Measurements from ENCODE around the gene DBH. TPM values are rescaled to one million over a fixed set of nuclear protein-coding genes. Genes with fewer than 3 reads are reported as not detected.

DBH gene
- total and polyA plus RNA-seq, 2 donors (not counting 1 experiment from before 2014, with no cell fraction given) = not detected

- Histone ChIP-seq H3K27me3 (replicated peaks in 1 of 4; ENCODE audit: control extremely low read depth in 1 of 4, control insufficient read depth in 3 of 4, insufficient read depth in 4 of 4, low read length in 3 of 4) (peaks cover 0 to 8% (median 0%) of the 10 kb centered on the region in 4 experiments), H4K20me1 (ENCODE audit: control insufficient read depth, insufficient read depth, low read length, poor library complexity, severe bottlenecking) (no peaks in the 10 kb centered on the region), H3K36me3 (replicated peaks in 1 of 2; ENCODE audit: control extremely low read depth in 1 of 2, control insufficient read depth in 1 of 2, extremely low read depth in 1 of 2, insufficient read depth in 2 of 2, low read length in 1 of 2) (no peaks in the 10 kb centered on the region), H3K4me1 (ENCODE audit: control insufficient read depth in 2 of 2, insufficient read depth in 2 of 2, low read length in 2 of 2) (no peaks in the 10 kb centered on the region), H3K4me2 (replicated peaks; ENCODE audit: low read depth, low read length, poor library complexity, severe bottlenecking) (no peak overlapping the region), H3K79me2 (ENCODE audit: control insufficient read depth, insufficient read depth, low read length) (no peaks in the 10 kb centered on the region), H3K9ac (ENCODE audit: low read length) (no peak overlapping the region), H3K27ac (ENCODE audit: low read length in 2 of 2) (no peak overlapping the region), H3K9me3 (ENCODE audit: control extremely low read depth in 1 of 3, control insufficient read depth in 2 of 3, insufficient read depth in 1 of 3, low read length in 2 of 3) (no peaks in the 10 kb centered on the region), H2AFZ (ENCODE audit: insufficient read depth, low read depth, low read length, poor library complexity, severe bottlenecking) (no peak overlapping the region), H3K4me3 (ENCODE audit: control extremely low read depth in 1 of 5, extremely low read depth in 1 of 5, insufficient read depth in 1 of 5, low read depth in 2 of 5, low read length in 4 of 5) (no peak overlapping the region)
- no peak for TF ChIP-seq CTCF (IDR thresholded peaks at IDR 0.05)
- TF ChIP-seq EZH2 (IDR thresholded peaks at IDR 0.05; ENCODE audit: borderline replicate concordance, insufficient read depth, low read depth, low read length, poor library complexity, severe bottlenecking) = no peak
- H3K4me3 Mint-ChIP-seq = no peak overlapping the region
- ChIA-PET CTCF (no interaction called here), POLR2A (no interaction called here)
- no peaks in the 10 kb centered on the region for H3K4me1 Mint-ChIP-seq
- DNase-seq (no peak), ATAC-seq (ENCODE audit: low read depth) (no peak)
- 75% methylated on average over 20 of the region's 27 CpGs for WGBS (ENCODE audit: insufficient coverage)
- intact Hi-C loops (cut with micrococcal nuclease) = no loop called here
- H3K27me3 Mint-ChIP-seq = peaks cover 18% of the 10 kb centered on the region
- H3K9me3 Mint-ChIP-seq (ENCODE audit: insufficient read depth) = no peaks in the 10 kb centered on the region
- H3K27ac Mint-ChIP-seq = no peak overlapping the region
Observed at GRCh38 chr9:133632806-133633680, 3.1 kb upstream of the DBH start.

GRCh38 chr9:133633681-133634080, 2.5 kb upstream of the DBH start:
- Histone ChIP-seq H2AFZ (ENCODE audit: insufficient read depth, low read depth, low read length, poor library complexity, severe bottlenecking) (no peak overlapping the region), H3K36me3 (replicated peaks in 1 of 2; ENCODE audit: control extremely low read depth in 1 of 2, control insufficient read depth in 1 of 2, extremely low read depth in 1 of 2, insufficient read depth in 2 of 2, low read length in 1 of 2) (no peaks in the 10 kb centered on the region), H3K79me2 (ENCODE audit: control insufficient read depth, insufficient read depth, low read length) (no peaks in the 10 kb centered on the region), H3K4me1 (ENCODE audit: control insufficient read depth in 2 of 2, insufficient read depth in 2 of 2, low read length in 2 of 2) (no peaks in the 10 kb centered on the region), H3K27me3 (replicated peaks in 1 of 4; ENCODE audit: control extremely low read depth in 1 of 4, control insufficient read depth in 3 of 4, insufficient read depth in 4 of 4, low read length in 3 of 4) (peaks cover 0 to 8% (median 0%) of the 10 kb centered on the region in 4 experiments), H4K20me1 (ENCODE audit: control insufficient read depth, insufficient read depth, low read length, poor library complexity, severe bottlenecking) (no peaks in the 10 kb centered on the region), H3K4me3 (ENCODE audit: control extremely low read depth in 1 of 5, extremely low read depth in 1 of 5, insufficient read depth in 1 of 5, low read depth in 2 of 5, low read length in 4 of 5) (no peak overlapping the region), H3K27ac (ENCODE audit: low read length in 2 of 2) (no peak overlapping the region), H3K4me2 (replicated peaks; ENCODE audit: low read depth, low read length, poor library complexity, severe bottlenecking) (no peak overlapping the region), H3K9me3 (ENCODE audit: control extremely low read depth in 1 of 3, control insufficient read depth in 2 of 3, insufficient read depth in 1 of 3, low read length in 2 of 3) (no peaks in the 10 kb centered on the region), H3K9ac (ENCODE audit: low read length) (no peak overlapping the region)
- ATAC-seq (ENCODE audit: low read depth) (no peak), DNase-seq (no peak)
- 59% methylated on average over 7 of the region's 8 CpGs for WGBS (ENCODE audit: insufficient coverage)
- H3K4me1 Mint-ChIP-seq = no peaks in the 10 kb centered on the region
- ChIA-PET CTCF (no interaction called here), POLR2A (no interaction called here)
- H3K27me3 Mint-ChIP-seq = peaks cover 17% of the 10 kb centered on the region
- TF ChIP-seq CTCF (IDR thresholded peaks at IDR 0.05) (no peak), EZH2 (IDR thresholded peaks at IDR 0.05; ENCODE audit: borderline replicate concordance, insufficient read depth, low read depth, low read length, poor library complexity, severe bottlenecking) (no peak)
- no peak overlapping the region for H3K27ac Mint-ChIP-seq
- H3K4me3 Mint-ChIP-seq = no peak overlapping the region
- H3K9me3 Mint-ChIP-seq (ENCODE audit: insufficient read depth) = no peaks in the 10 kb centered on the region
- intact Hi-C loops (cut with micrococcal nuclease) = no loop called here
